Smooth muscle cell (in vitro differentiated cells): ENCODE data around the gene GPC6. TPM values are rescaled to one million over a fixed set of nuclear protein-coding genes. Genes with fewer than 3 reads are reported as not detected.

Source experiments
- DNase-seq: peaks from one replicate; lab custom pipeline; 2025; ENCODE audit not compliant: unreplicated experiment; lab: John Stamatoyannopoulos, UW
- H2AFZ ChIP-seq: fragments of 200-600 bp; sonication (generic); 2 replicates; pipeline ENCODE4 v1.6.0; 2016; ENCODE audit warnings: antibody characterized with exemption, low read depth, mild to moderate bottlenecking
- H3F3A ChIP-seq: fragments of 200-600 bp; sonication (generic); 2 replicates; pipeline ENCODE4 v1.6.0; 2017; ENCODE audit warnings: antibody characterized with exemption, low read depth
- H3K27ac ChIP-seq: fragments of 200-600 bp; sonication (generic); 2 replicates; pipeline ENCODE4 v1.5.1; 2016; ENCODE audit warnings: low read depth, mild to moderate bottlenecking
- H3K27me3 ChIP-seq: fragments of 200-600 bp; sonication (generic); 2 replicates; pipeline ENCODE4 v1.6.1; 2016; ENCODE audit warnings: low read depth, mild to moderate bottlenecking
- H3K36me3 ChIP-seq: fragments of 200-600 bp; sonication (generic); 2 replicates; pipeline ENCODE4 v1.5.1; 2016; ENCODE audit warnings: low read depth
- H3K4me1 ChIP-seq: fragments of 200-600 bp; sonication (generic); 2 replicates; pipeline ENCODE4 v1.5.1; 2016; ENCODE audit warnings: low read depth
- H3K4me2 ChIP-seq: fragments of 200-600 bp; sonication (generic); 2 replicates; pipeline ENCODE4 v1.6.0; 2016; ENCODE audit warnings: mild to moderate bottlenecking
- H3K4me3 ChIP-seq: fragments of 200-600 bp; sonication (generic); 2 replicates; pipeline ENCODE4 v1.5.1; 2016; ENCODE audit warnings: mild to moderate bottlenecking
- H3K79me2 ChIP-seq: fragments of 200-600 bp; sonication (generic); 2 replicates; pipeline ENCODE4 v1.6.0; 2016; ENCODE audit warnings: low read depth, mild to moderate bottlenecking
- H3K9ac ChIP-seq: fragments of 200-600 bp; sonication (generic); 2 replicates; pipeline ENCODE4 v1.6.0; 2016; ENCODE audit warnings: low read depth
- H3K9me3 ChIP-seq: fragments of 200-600 bp; sonication (generic); replicated peaks from 2 replicates; pipeline ENCODE4 v1.5.1; 2016; ENCODE audit warnings: low read depth
- H4K20me1 ChIP-seq: fragments of 200-600 bp; sonication (generic); 2 replicates; pipeline ENCODE4 v1.6.0; 2016; ENCODE audit warnings: low read depth
- CTCF ChIP-seq: fragments of 200-600 bp; sonication (generic); IDR thresholded peaks from 2 replicates; pipeline ENCODE4 v1.5.1; 2017; ENCODE audit warnings: borderline replicate concordance, mild to moderate bottlenecking, antibody characterized with exemption; ENCODE audit not compliant: insufficient read depth, poor library complexity, severe bottlenecking
- WGBS: methylation state at CpG from one replicate; pipeline ENCODE4 v1.1.7; 2016; ENCODE audit warnings: low lambda C conversion rate; 5-methylcytosine and 5-hydroxymethylcytosine counted together
- polyA plus RNA-seq: library from polyadenylated mRNA; unstranded; fragments of >200 nt; fragmentation: Nextera tagmentation; extraction: Ambion mirVana; gene quantifications from 2 replicates; pipeline ENCODE4 v1.2.1, GENCODE V29; 2016
- total RNA-seq: library from RNA; depleted of rRNA; stranded (reverse); fragments of >200 nt; gene quantifications from 2 replicates; pipeline ENCODE4 v1.2.3, GENCODE V29; 2014

GPC6 gene
- total and polyA plus RNA-seq, 2 experiments from 2014 or later, result 19.7 to 68.5 TPM

- peaks cover 6% of the 10 kb centered on the region for H3F3A ChIP-seq
- H3K27me3 ChIP-seq, result no peaks in the 10 kb centered on the region
- no peak overlapping the region for H3K4me2 ChIP-seq
- H4K20me1 ChIP-seq, result peaks cover 10% of the 10 kb centered on the region
- no peaks in the 10 kb centered on the region for H3K9me3 ChIP-seq
- no peak for DNase-seq
- no peak overlapping the region for H3K27ac ChIP-seq
- peaks cover 30% of the 10 kb centered on the region for H3K79me2 ChIP-seq
- WGBS, result 54% methylated on average over 2 of the region's 2 CpGs
- no peak overlapping the region for H2AFZ ChIP-seq
- no peaks in the 10 kb centered on the region for H3K36me3 ChIP-seq
- H3K4me3 ChIP-seq, result no peak overlapping the region
- TF ChIP-seq CTCF, result no peak
- H3K9ac ChIP-seq, result no peak overlapping the region
- peaks cover 8% of the 10 kb centered on the region for H3K4me1 ChIP-seq
Measured at GRCh38 chr13:93262729-93263345, 36.2 kb downstream of the GPC6 start.

- Histone ChIP-seq H3K4me2 (no peak overlapping the region), H3K4me3 (no peak overlapping the region)
Measured at GRCh38 chr13:93264876-93265275, 38.3 kb downstream of the GPC6 start.

GRCh38 chr13:93265800-93266199, 39.2 kb downstream of the GPC6 start:
- peaks cover 8% of the 10 kb centered on the region for H3K4me1 ChIP-seq
- H3K79me2 ChIP-seq, result peaks cover 1% of the 10 kb centered on the region
- no peak overlapping the region for H3K9ac ChIP-seq
- no peaks in the 10 kb centered on the region for H3K9me3 ChIP-seq
- no peak overlapping the region for H3K27ac ChIP-seq
- TF ChIP-seq CTCF, result no peak
- peaks cover 7% of the 10 kb centered on the region for H4K20me1 ChIP-seq
- H3K4me3 ChIP-seq, result no peak overlapping the region
- no peak overlapping the region for H3K4me2 ChIP-seq
- no peaks in the 10 kb centered on the region for H3K27me3 ChIP-seq
- no peak for DNase-seq
- no peak overlapping the region for H2AFZ ChIP-seq
- peaks cover 6% of the 10 kb centered on the region for H3F3A ChIP-seq
- WGBS, result 98% methylated on average over 5 of the region's 5 CpGs
- no peaks in the 10 kb centered on the region for H3K36me3 ChIP-seq

More at GRCh38 chr13:93264876-93265275, 38.3 kb downstream of the GPC6 start:
- Histone ChIP-seq H3K27me3 (no peaks in the 10 kb centered on the region), H3F3A (peaks cover 6% of the 10 kb centered on the region), H3K36me3 (no peaks in the 10 kb centered on the region), H3K27ac (no peak overlapping the region), H2AFZ (no peak overlapping the region), H3K9ac (no peak overlapping the region), H3K4me1 (peaks cover 8% of the 10 kb centered on the region), H4K20me1 (peaks cover 10% of the 10 kb centered on the region), H3K9me3 (no peaks in the 10 kb centered on the region), H3K79me2 (peaks cover 10% of the 10 kb centered on the region)
- no peak for DNase-seq
- no peak for TF ChIP-seq CTCF
- WGBS, result 99% methylated on average over 2 of the region's 2 CpGs

GRCh38 chr13:93266681-93267080, 40.1 kb downstream of the GPC6 start:
- H4K20me1 ChIP-seq, result no peaks in the 10 kb centered on the region
- no peaks in the 10 kb centered on the region for H3K27me3 ChIP-seq
- TF ChIP-seq CTCF, result no peak
- H3K27ac ChIP-seq, result no peak overlapping the region
- H2AFZ ChIP-seq, result no peak overlapping the region
- H3K4me1 ChIP-seq, result peaks cover 9% of the 10 kb centered on the region
- no peak overlapping the region for H3K4me2 ChIP-seq
- H3K79me2 ChIP-seq, result no peaks in the 10 kb centered on the region
- H3K9ac ChIP-seq, result no peak overlapping the region
- H3K9me3 ChIP-seq, result no peaks in the 10 kb centered on the region
- H3K4me3 ChIP-seq, result no peak overlapping the region
- H3K36me3 ChIP-seq, result no peaks in the 10 kb centered on the region
- no peak for DNase-seq
- 71% methylated on average over 1 of the region's 1 CpG for WGBS
- no peaks in the 10 kb centered on the region for H3F3A ChIP-seq
